ES-I3 (cell line): Measurements from ENCODE around the gene XIRP1.

Source experiments
- H3K36me3 ChIP-seq: 2 replicates; pipeline ENCODE4 v1.6.1; 2013; ENCODE audit warnings: mild to moderate bottlenecking, low read length, control low read depth, moderate library complexity; ENCODE audit not compliant: insufficient read depth
- H3K4me1 ChIP-seq: 2 replicates; pipeline ENCODE4 v1.6.1; 2013; ENCODE audit warnings: mild to moderate bottlenecking, control low read depth, low read length; ENCODE audit not compliant: insufficient read depth
- H3K9ac ChIP-seq: 2 replicates; pipeline ENCODE4 v1.6.1; 2013; ENCODE audit warnings: low read depth, mild to moderate bottlenecking, low read length, moderate library complexity
- H3K9me3 ChIP-seq: 2 replicates; pipeline ENCODE4 v1.6.1; 2013; ENCODE audit warnings: mild to moderate bottlenecking, low read length, moderate library complexity; ENCODE audit not compliant: control insufficient read depth, insufficient read depth

Gene XIRP1

GRCh38 chr3:39142067-39142466 lies 50.3 kb downstream of the XIRP1 start:
- no peak overlapping the region for H3K9ac ChIP-seq
- no peaks in the 10 kb centered on the region for H3K36me3 ChIP-seq
- H3K9me3 ChIP-seq = no peaks in the 10 kb centered on the region
- H3K4me1 ChIP-seq = peaks cover 8% of the 10 kb centered on the region

- no peaks in the 10 kb centered on the region for H3K9me3 ChIP-seq
- no peaks in the 10 kb centered on the region for H3K36me3 ChIP-seq
- peaks cover 2% of the 10 kb centered on the region for H3K4me1 ChIP-seq
- no peak overlapping the region for H3K9ac ChIP-seq
These were observed 51.0 kb downstream of the XIRP1 start for GRCh38 chr3:39141171-39141995.

GRCh38 chr3:39140341-39140971 lies 51.9 kb downstream of the XIRP1 start:
- Histone ChIP-seq H3K9me3 (no peaks in the 10 kb centered on the region), H3K36me3 (no peaks in the 10 kb centered on the region), H3K9ac (no peak overlapping the region), H3K4me1 (no peaks in the 10 kb centered on the region)

- no peaks in the 10 kb centered on the region for H3K4me1 ChIP-seq
- H3K9ac ChIP-seq = no peak overlapping the region
- H3K9me3 ChIP-seq = no peaks in the 10 kb centered on the region
- no peaks in the 10 kb centered on the region for H3K36me3 ChIP-seq
These were observed 53.0 kb downstream of the XIRP1 start for GRCh38 chr3:39139442-39139841.

GRCh38 chr3:39138804-39139415 lies 53.5 kb downstream of the XIRP1 start:
- H3K4me1 ChIP-seq = no peaks in the 10 kb centered on the region
- no peak overlapping the region for H3K9ac ChIP-seq
- H3K9me3 ChIP-seq = no peaks in the 10 kb centered on the region
- no peaks in the 10 kb centered on the region for H3K36me3 ChIP-seq

GRCh38 chr3:39137991-39138803 lies 54.2 kb downstream of the XIRP1 start:
- no peaks in the 10 kb centered on the region for H3K4me1 ChIP-seq

GRCh38 chr3:39137435-39137936 lies 54.9 kb downstream of the XIRP1 start:
- Histone ChIP-seq H3K9me3 (no peaks in the 10 kb centered on the region), H3K9ac (no peak overlapping the region), H3K36me3 (no peaks in the 10 kb centered on the region), H3K4me1 (no peaks in the 10 kb centered on the region)

More at GRCh38 chr3:39137991-39138803, 54.2 kb downstream of the XIRP1 start:
- Histone ChIP-seq H3K36me3 (no peaks in the 10 kb centered on the region), H3K9me3 (no peaks in the 10 kb centered on the region), H3K9ac (no peak overlapping the region)

- Histone ChIP-seq H3K36me3 (no peaks in the 10 kb centered on the region), H3K9me3 (no peaks in the 10 kb centered on the region), H3K4me1 (no peaks in the 10 kb centered on the region), H3K9ac (no peak overlapping the region)
These were observed 55.6 kb downstream of the XIRP1 start for GRCh38 chr3:39136533-39137434.

GRCh38 chr3:39135170-39135805 lies 57.1 kb downstream of the XIRP1 start:
- no peaks in the 10 kb centered on the region for H3K9me3 ChIP-seq
- no peaks in the 10 kb centered on the region for H3K4me1 ChIP-seq
- H3K36me3 ChIP-seq = no peaks in the 10 kb centered on the region
- no peak overlapping the region for H3K9ac ChIP-seq

- no peaks in the 10 kb centered on the region for H3K4me1 ChIP-seq
- H3K9me3 ChIP-seq = no peaks in the 10 kb centered on the region
- H3K36me3 ChIP-seq = no peaks in the 10 kb centered on the region
- H3K9ac ChIP-seq = no peak overlapping the region
These were observed 58.1 kb downstream of the XIRP1 start for GRCh38 chr3:39134305-39134704.

- Histone ChIP-seq H3K9ac (no peak overlapping the region), H3K36me3 (no peaks in the 10 kb centered on the region), H3K4me1 (no peaks in the 10 kb centered on the region)
These were observed 58.6 kb downstream of the XIRP1 start for GRCh38 chr3:39133822-39134221.

More at GRCh38 chr3:39133822-39134221, 58.6 kb downstream of the XIRP1 start:
- H3K9me3 ChIP-seq = no peaks in the 10 kb centered on the region
